ENCODE data around the gene UTS2B. TPM values are rescaled to one million over a fixed set of nuclear protein-coding genes. Genes with fewer than 3 reads are reported as not detected.

Gene UTS2B
- total and polyA plus RNA-seq, 9 of the 15 experiments (the other 6 are each of a cell fraction or from before 2014, with no cell fraction given) = 0.06 TPM; not detected in 8

DNA sequence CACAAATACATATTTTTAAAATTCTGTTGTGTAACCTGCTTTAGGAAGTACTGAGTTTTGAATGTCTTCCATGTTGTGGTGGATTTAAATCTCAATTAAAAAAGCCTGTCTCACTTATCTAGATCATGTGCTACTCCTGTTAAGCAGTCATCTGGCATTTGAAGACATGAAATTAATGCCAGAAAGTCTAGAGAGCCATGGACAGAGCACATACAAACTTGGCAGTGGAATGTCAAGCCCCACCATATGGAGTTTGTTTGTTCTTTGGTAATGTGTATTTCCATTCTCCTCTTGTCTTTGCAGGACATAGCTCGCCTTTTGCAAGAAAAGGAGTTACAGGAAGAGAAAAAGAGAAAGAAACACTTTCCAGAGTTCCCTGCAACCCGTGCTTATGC lies 39.3 kb upstream of the UTS2B start:
- POLR2A ChIA-PET = no interaction called here
- Histone ChIP-seq H3K9ac (ENCODE audit: insufficient read depth in 1 of 2, low read depth in 2 of 2, low read length in 2 of 2) (no peak overlapping the region), H3K4me2 (ENCODE audit: insufficient read depth, low read length) (no peak overlapping the region), H3K4me3 (no peak overlapping the region), H3K4me1 (replicated peaks in 1 of 2; ENCODE audit: control insufficient read depth in 2 of 2, insufficient read depth in 2 of 2, low read length in 2 of 2) (peaks cover 0 to 4% of the 10 kb centered on the region in 2 experiments; a peak in 2 of 5 replicates), H3K27me3 (ENCODE audit: control insufficient read depth in 2 of 2, insufficient read depth in 2 of 2, low read length in 2 of 2) (no peaks in the 10 kb centered on the region), H3K79me2 (ENCODE audit: control insufficient read depth, insufficient read depth, low read length) (no peaks in the 10 kb centered on the region), H3K36me3 (ENCODE audit: control insufficient read depth, insufficient read depth, low read length) (peaks cover 35% of the 10 kb centered on the region; the same call in 2 of the 3 replicates), H3K9me3 (replicated peaks; ENCODE audit: control insufficient read depth, insufficient read depth, low read depth, low read length) (no peaks in the 10 kb centered on the region), H3K9me1 (ENCODE audit: control insufficient read depth, insufficient read depth, low read length) (no peaks in the 10 kb centered on the region), H3K27ac (ENCODE audit: extremely low read depth, low read depth, low read length) (no peak overlapping the region), H2AFZ (ENCODE audit: low read depth, low read length) (no peak overlapping the region), H4K20me1 (replicated peaks; ENCODE audit: control insufficient read depth, insufficient read depth, low read length) (no peaks in the 10 kb centered on the region)
- ATAC-seq (no peak), FAIRE-seq (no peak), DNase-seq (ENCODE audit: extremely low read depth in 1 of 4, low spot score in 3 of 4) (no peak)
- in situ Hi-C loops (cut with MboI) (no loop called here), intact Hi-C loops (cut with micrococcal nuclease) (loop anchor here (5.0 kb wide), 1 partner anchor 37 kb away; the partner anchor contains the start of gene UTS2B)
- WGBS (ENCODE audit: insufficient coverage, low coverage, missing lambda C conversion rate) = 70% methylated on average over 2 of the region's 2 CpGs
- no TSS peak for BruUV-seq (replicated peaks)
- CTCF ChIA-PET (ENCODE audit: low intra/inter-chr PET ratio) = no interaction called here
- no peak for TF ChIP-seq ZNF586 (CRISPR knock-in tag; conservative IDR thresholded peaks at IDR 0.05)
- TF ChIP-seq, protein P1, sequence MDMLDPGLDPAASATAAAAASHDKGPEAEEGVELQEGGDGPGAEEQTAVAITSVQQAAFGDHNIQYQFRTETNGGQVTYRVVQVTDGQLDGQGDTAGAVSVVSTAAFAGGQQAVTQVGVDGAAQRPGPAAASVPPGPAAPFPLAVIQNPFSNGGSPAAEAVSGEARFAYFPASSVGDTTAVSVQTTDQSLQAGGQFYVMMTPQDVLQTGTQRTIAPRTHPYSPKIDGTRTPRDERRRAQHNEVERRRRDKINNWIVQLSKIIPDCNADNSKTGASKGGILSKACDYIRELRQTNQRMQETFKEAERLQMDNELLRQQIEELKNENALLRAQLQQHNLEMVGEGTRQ (CRISPR knock-in tag; IDR thresholded peaks at IDR 0.05) = no peak
- TF ChIP-seq, protein P2, sequence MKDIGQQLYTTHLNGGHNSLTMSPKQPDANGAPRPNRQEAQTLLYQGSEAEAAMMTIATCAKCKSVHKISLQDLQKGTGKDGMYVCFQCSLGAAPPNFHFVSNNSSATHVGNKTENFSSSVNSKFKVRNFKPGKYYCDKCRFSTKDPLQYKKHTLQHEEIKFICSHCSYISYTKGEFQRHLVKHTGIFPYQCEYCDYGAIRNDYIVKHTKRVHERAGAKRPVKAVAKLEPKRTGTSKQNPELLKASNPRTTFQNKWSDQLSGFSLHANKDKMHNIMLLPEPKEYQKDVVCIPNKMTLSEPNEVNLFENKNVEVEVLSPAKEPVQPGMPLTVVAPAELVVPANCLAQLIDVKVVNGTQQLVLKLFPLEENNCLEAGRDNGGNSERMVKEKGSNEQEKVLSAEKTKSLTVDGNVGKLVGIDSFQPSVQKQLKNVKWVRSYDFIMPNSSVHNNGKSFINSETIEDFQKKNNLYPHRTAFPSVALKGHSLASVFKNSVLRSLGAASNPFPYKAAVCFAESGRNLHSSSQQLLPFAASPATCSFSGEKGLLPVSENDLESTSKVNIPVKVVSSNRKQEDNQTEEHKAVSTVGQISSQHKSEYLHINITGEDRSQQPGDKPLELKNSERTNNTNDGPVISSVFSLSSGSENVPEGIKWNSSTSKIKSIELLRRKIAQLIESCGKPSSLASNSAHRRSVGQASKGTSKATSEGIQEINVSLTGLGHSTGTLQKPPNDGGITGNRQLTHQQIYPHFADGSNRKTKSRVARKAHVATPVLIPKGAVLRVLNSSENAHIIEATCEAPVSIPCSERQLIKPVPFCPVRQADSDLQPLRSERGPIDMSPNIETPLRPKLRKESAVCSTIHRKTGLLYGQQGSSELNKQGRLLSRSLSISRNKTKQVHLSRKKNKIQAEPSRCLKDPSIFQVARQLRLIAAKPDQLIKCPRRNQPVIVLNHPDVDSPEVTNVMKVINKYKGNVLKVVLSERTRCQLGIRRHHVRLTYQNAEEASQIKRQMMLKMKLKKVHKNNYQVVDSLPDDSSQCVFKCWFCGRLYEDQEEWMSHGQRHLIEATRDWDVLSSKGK (CRISPR knock-in tag; IDR thresholded peaks at IDR 0.05) = no peak
- TF ChIP-seq CEBPG (CRISPR knock-in tag; IDR thresholded peaks at IDR 0.05) = no peak
- no peak for TF ChIP-seq CEBPG (tag; conservative IDR thresholded peaks at IDR 0.05 in 1 of 2, IDR thresholded peaks at IDR 0.05 in 1 of 2)
- no peak for TF ChIP-seq FOXA3 (CRISPR knock-in tag; conservative IDR thresholded peaks at IDR 0.05 in 1 of 2, IDR thresholded peaks at IDR 0.05 in 1 of 2)
- no peak for TF ChIP-seq ZNF445 (CRISPR knock-in tag; IDR thresholded peaks at IDR 0.05; ENCODE audit: low read depth)
- no peak for TF ChIP-seq ZBTB17 (CRISPR knock-in tag; IDR thresholded peaks at IDR 0.05)
- no peak for TF ChIP-seq PHTF2 (CRISPR knock-in tag; IDR thresholded peaks at IDR 0.05)
- no peak for TF ChIP-seq GABPB1 (CRISPR knock-in tag; IDR thresholded peaks at IDR 0.05)
- no peak for TF ChIP-seq MTA1 (IDR thresholded peaks at IDR 0.05; ENCODE audit: borderline replicate concordance)
- TF ChIP-seq ZNF436 (CRISPR knock-in tag; IDR thresholded peaks at IDR 0.05) = no peak
- TF ChIP-seq RBM39 (optimal IDR thresholded peaks at IDR 0.05; ENCODE audit: low read depth, low read length) = no peak
- TF ChIP-seq PURB (CRISPR knock-in tag; IDR thresholded peaks at IDR 0.05; ENCODE audit: low read depth) = no peak
- TF ChIP-seq DDX20 (tag; IDR thresholded peaks at IDR 0.05; ENCODE audit: low read depth) = no peak

Data from K562 (cell line).